Measurements from ENCODE around the gene TMEM181. TPM values are rescaled to one million over a fixed set of nuclear protein-coding genes. Genes with fewer than 3 reads are reported as not detected.

TMEM181 gene
- total RNA-seq, 1 donor from 2014 or later, result 31.0 TPM

GRCh38 chr6:158624684-158625682 is 65.1 kb downstream of the TMEM181 start:
- Histone ChIP-seq H3K27me3 (ENCODE audit: insufficient read depth, low read length) (no peaks in the 10 kb centered on the region), H3K9me3 (ENCODE audit: insufficient read depth, low read depth, low read length) (no peaks in the 10 kb centered on the region), H3K36me3 (ENCODE audit: insufficient read depth, low read length) (peaks cover 30% of the 10 kb centered on the region), H3K4me1 (ENCODE audit: insufficient read depth, low read length) (no peaks in the 10 kb centered on the region), H2AFZ (ENCODE audit: low read depth, low read length) (no peak overlapping the region), H4K20me1 (ENCODE audit: insufficient read depth, low read length) (peaks cover 33% of the 10 kb centered on the region), H3K4me3 (ENCODE audit: insufficient read depth, low read depth, low read length) (no peak overlapping the region), H3K9ac (ENCODE audit: low read length) (no peak overlapping the region), H3K27ac (ENCODE audit: low read depth, low read length) (no peak overlapping the region), H3K4me2 (ENCODE audit: low read length) (no peak overlapping the region), H3K79me2 (ENCODE audit: insufficient read depth, low read length) (peaks cover 3% of the 10 kb centered on the region)
- FAIRE-seq, result no peak
- H3K27me3 Mint-ChIP-seq (ENCODE audit: low read depth, unreplicated experiment), result no peaks in the 10 kb centered on the region
- H3K4me1 Mint-ChIP-seq (ENCODE audit: low read depth, unreplicated experiment), result peaks cover 10% of the 10 kb centered on the region
- H3K9me3 Mint-ChIP-seq (ENCODE audit: unreplicated experiment), result no peaks in the 10 kb centered on the region
- peaks cover 38% of the 10 kb centered on the region for H3K36me3 Mint-ChIP-seq (ENCODE audit: low read depth, unreplicated experiment)
- DNase-seq (ENCODE audit: low read depth), result no peak
- no peak overlapping the region for H3K4me3 Mint-ChIP-seq (ENCODE audit: unreplicated experiment)
- peak overlapping the region; percentile 12 for H3K27ac Mint-ChIP-seq (ENCODE audit: unreplicated experiment)
- TF ChIP-seq, protein P1, sequence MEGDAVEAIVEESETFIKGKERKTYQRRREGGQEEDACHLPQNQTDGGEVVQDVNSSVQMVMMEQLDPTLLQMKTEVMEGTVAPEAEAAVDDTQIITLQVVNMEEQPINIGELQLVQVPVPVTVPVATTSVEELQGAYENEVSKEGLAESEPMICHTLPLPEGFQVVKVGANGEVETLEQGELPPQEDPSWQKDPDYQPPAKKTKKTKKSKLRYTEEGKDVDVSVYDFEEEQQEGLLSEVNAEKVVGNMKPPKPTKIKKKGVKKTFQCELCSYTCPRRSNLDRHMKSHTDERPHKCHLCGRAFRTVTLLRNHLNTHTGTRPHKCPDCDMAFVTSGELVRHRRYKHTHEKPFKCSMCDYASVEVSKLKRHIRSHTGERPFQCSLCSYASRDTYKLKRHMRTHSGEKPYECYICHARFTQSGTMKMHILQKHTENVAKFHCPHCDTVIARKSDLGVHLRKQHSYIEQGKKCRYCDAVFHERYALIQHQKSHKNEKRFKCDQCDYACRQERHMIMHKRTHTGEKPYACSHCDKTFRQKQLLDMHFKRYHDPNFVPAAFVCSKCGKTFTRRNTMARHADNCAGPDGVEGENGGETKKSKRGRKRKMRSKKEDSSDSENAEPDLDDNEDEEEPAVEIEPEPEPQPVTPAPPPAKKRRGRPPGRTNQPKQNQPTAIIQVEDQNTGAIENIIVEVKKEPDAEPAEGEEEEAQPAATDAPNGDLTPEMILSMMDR (IDR thresholded peaks at IDR 0.05; ENCODE audit: insufficient read depth, low read depth, low read length), result no peak
- TF ChIP-seq EZH2 (IDR thresholded peaks at IDR 0.05; ENCODE audit: insufficient read depth, low read length), result no peak

- H3K9ac ChIP-seq (ENCODE audit: low read length), result no peak overlapping the region
- no peak overlapping the region for H2AFZ ChIP-seq (ENCODE audit: low read depth, low read length)
- Mint-ChIP-seq H3K9me3 (ENCODE audit: unreplicated experiment) (no peaks in the 10 kb centered on the region), H3K4me1 (ENCODE audit: low read depth, unreplicated experiment) (peaks cover 11% of the 10 kb centered on the region), H3K4me3 (ENCODE audit: unreplicated experiment) (no peak overlapping the region), H3K36me3 (ENCODE audit: low read depth, unreplicated experiment) (peaks cover 32% of the 10 kb centered on the region), H3K27ac (ENCODE audit: unreplicated experiment) (no peak overlapping the region), H3K27me3 (ENCODE audit: low read depth, unreplicated experiment) (no peaks in the 10 kb centered on the region)
- H3K9me3 ChIP-seq (ENCODE audit: insufficient read depth, low read depth, low read length), result no peaks in the 10 kb centered on the region
- DNase-seq (ENCODE audit: low read depth) (no peak), FAIRE-seq (no peak)
- no peak overlapping the region for H3K27ac ChIP-seq (ENCODE audit: low read depth, low read length)
- H3K4me1 ChIP-seq (ENCODE audit: insufficient read depth, low read length), result peaks cover 2% of the 10 kb centered on the region
- peaks cover 3% of the 10 kb centered on the region for H3K79me2 ChIP-seq (ENCODE audit: insufficient read depth, low read length)
- H3K27me3 ChIP-seq (ENCODE audit: insufficient read depth, low read length), result no peaks in the 10 kb centered on the region
- no peak for TF ChIP-seq EZH2 (IDR thresholded peaks at IDR 0.05; ENCODE audit: insufficient read depth, low read length)
- TF ChIP-seq, protein P1 (IDR thresholded peaks at IDR 0.05; ENCODE audit: insufficient read depth, low read depth, low read length), result no peak
- peaks cover 35% of the 10 kb centered on the region for H4K20me1 ChIP-seq (ENCODE audit: insufficient read depth, low read length)
- H3K4me3 ChIP-seq (ENCODE audit: insufficient read depth, low read depth, low read length), result no peak overlapping the region
- no peak overlapping the region for H3K4me2 ChIP-seq (ENCODE audit: low read length)
- peaks cover 31% of the 10 kb centered on the region for H3K36me3 ChIP-seq (ENCODE audit: insufficient read depth, low read length)
Observed at GRCh38 chr6:158625881-158626305, 66.0 kb downstream of the TMEM181 start.
